GM21825 (cell line): ENCODE measurements around the gene PRSS22.

Experiments
- ATAC-seq: cut with Tn5 transposase; IDR thresholded peaks from one replicate; pipeline ENCODE4 v1.9.1; 2021; ENCODE audit warnings: mild to moderate bottlenecking, moderate library complexity; ENCODE audit not compliant: unreplicated experiment

Gene PRSS22

GRCh38 chr16:2852731-2853507, 5.1 kb downstream of the PRSS22 start:
- ATAC-seq: no peak

GRCh38 chr16:2852003-2852730, 5.8 kb downstream of the PRSS22 start:
- ATAC-seq: no peak

- ATAC-seq: no peak
These were observed 8.8 kb downstream of the PRSS22 start for GRCh38 chr16:2848933-2849725.

GRCh38 chr16:2846511-2847310, 11.3 kb downstream of the PRSS22 start:
- no peak for ATAC-seq

- ATAC-seq: no peak
These were observed 12.9 kb downstream of the PRSS22 start for GRCh38 chr16:2845116-2845515.

GRCh38 chr16:2843526-2843925, 14.4 kb downstream of the PRSS22 start:
- ATAC-seq: no peak

GRCh38 chr16:2842340-2843000, 15.5 kb downstream of the PRSS22 start:
- no peak for ATAC-seq

- ATAC-seq: no peak
These were observed 16.2 kb downstream of the PRSS22 start for GRCh38 chr16:2841606-2842339.

GRCh38 chr16:2840914-2841313, 17.1 kb downstream of the PRSS22 start:
- ATAC-seq: no peak

GRCh38 chr16:2839650-2840450, 18.1 kb downstream of the PRSS22 start:
- no peak for ATAC-seq

GRCh38 chr16:2838928-2839327, 19.0 kb downstream of the PRSS22 start:
- no peak for ATAC-seq

- ATAC-seq: no peak
These were observed 21.1 kb downstream of the PRSS22 start for GRCh38 chr16:2836646-2837508.

GRCh38 chr16:2835638-2836493, 22.1 kb downstream of the PRSS22 start:
- no peak for ATAC-seq

GRCh38 chr16:2834968-2835367, 23.0 kb downstream of the PRSS22 start:
- ATAC-seq: no peak

- ATAC-seq: no peak
These were observed 24.2 kb downstream of the PRSS22 start for GRCh38 chr16:2833776-2834175.

GRCh38 chr16:2831203-2831602, 26.8 kb downstream of the PRSS22 start:
- no peak for ATAC-seq

GRCh38 chr16:2830355-2830695, 27.6 kb downstream of the PRSS22 start:
- no peak for ATAC-seq
